Activated gamma-delta T cell treated with Interleukin-2 at 50 U/mL for 16 hours (primary cell): Measurements from ENCODE around the gene UPF2.

Experiments
- DNase-seq: peaks from one replicate; pipeline ENCODE4 v3.0.0-alpha.2; 2020

Gene UPF2

DNA sequence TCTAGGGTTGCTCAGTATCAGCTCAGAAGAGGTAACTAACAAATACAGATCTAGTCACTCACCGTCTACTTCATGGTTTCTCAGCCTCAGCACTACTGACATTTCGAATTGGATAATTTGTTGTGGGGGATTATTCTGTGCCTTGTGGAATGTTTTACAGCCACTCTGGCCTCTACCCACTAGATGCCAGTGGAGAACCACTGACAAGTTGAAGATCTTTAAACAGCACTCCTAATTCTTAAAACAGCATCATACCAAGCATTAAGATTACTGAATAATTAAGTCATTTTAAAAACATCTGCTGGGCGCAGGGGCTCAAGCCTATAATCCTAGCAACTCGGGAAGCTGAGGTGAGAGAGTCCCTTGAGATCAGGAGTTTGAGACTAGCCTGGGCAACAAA, 82.6 kb downstream of the UPF2 start:
- no peak for DNase-seq

DNA sequence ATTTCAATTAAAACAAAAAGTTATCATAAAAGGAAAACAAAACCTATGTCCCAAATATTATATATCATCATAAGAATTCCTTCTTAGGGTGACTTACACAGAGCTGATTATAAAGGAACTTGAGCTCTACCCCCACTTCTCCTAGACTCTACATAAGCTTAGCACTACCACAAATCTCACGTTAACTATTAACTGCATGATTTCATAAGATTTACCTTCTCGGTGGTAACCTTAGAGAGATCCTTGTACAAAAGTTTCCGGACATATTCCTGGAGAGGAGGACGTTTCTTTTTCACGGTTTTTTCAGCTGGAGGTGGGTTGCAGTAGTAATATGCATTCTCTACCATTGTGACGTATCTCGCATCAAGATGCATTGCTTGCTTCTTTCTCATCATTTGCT, 83.7 kb downstream of the UPF2 start:
- no peak for DNase-seq

DNA sequence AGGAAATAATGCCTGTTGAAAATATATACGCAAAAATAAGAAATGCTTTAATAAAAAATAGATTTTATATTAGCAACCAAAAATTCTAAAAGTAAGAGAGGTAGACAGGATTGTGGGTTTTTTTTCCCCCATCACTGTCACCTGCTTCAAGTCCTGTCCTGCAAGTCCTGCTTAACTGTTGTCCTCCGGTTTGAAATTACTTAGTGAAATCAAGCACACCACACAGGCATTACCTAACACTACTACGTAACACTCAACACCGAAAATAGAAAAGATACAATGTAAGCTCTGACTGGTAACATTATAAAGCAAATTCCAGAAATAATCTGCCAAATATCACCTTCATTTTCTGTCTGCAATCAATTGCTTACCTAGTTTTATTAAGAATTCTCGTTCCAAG, 90.9 kb downstream of the UPF2 start:
- DNase-seq = no peak

DNA sequence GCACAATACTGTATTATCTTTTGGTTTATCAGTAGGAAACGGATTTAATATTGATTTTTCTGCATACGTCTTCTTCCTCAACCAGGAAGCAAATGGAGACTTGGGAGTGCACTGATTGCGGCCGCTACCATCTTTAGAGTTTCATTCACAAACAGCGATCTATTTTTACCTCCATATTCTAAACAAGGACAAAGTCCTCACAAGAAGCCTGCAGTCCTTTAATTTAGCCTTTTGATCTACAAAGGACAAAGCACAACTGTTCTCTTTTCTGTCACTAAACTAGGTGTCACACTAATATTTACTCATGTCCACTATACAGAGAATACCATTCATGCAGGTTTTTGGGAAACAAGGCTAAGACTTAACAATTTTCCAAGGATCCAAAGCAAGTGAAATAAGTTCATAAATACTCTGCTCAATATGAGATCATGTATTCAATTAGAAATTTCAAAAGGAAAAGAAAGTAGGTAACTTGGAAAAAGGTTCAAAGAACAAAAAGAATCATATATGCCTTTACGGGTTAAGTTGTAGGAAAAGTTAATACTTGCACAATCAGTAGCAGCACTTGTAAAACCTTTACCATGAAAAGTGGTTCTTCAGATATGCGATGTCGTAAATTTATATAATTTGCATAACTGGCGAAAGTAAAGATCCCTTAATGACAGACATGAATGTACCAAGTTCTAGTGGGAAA, 92.1 kb downstream of the UPF2 start:
- DNase-seq = no peak

DNA sequence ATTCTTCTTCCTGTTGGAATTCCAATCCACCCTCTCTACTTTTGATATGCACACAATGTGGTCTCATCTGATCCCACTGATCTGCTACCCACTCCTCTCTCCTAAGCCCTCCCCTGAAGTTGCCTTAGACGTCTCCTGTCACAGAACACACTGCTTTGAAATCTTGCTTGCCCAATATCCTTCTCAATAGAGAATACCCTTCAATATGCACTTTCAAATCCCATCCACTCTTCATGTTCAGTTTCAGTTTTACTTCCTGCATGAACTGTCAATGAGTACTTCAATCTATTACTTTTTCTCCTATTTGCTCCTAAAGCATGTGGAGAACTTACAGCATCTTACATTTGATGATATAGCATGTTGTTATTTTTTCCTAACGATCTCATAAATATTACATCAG, 93.5 kb downstream of the UPF2 start:
- DNase-seq = no peak

DNA sequence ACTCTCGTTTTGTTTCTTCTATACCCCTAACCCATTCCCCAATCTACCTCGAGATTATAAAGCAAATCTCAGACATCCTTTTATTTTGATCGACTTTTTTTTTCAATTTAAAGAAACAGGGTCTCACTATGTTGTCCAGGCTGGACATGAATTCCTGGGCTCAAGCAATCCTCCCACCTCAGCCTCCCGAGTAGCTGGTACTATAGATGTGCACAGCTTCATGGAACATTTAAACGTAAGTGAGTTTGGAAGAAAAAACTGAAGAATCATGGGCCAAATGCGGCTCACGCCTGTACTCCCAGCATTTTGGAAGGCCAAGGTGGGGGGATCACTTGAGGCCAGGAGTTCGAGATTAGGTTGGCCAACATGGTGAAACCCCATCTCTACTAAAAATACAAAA, 96.0 kb downstream of the UPF2 start:
- DNase-seq = no peak

- no peak for DNase-seq
Measured at GRCh38 chr10:11936389-11937152, 106.0 kb downstream of the UPF2 start.

DNA sequence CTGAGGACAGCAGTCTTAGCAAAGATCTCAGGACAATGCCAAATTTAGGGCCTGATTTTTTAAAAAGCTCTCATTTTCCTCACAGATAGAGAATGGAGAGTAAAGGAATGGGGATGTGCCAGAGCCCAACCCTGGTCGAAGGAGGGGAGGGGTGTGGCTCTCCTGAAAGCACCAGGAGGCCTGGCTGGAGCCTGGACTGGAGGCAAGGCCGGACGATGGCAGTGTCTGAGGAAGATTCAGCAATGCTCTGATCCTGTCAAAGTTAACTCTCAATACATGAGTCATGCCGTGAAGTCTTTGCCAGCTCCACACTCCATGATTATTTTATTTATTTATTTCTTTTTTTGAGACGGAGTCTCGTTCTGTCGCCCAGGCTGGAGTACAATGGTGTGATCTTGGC, 108.3 kb downstream of the UPF2 start:
- no peak for DNase-seq

- DNase-seq = no peak
Measured at GRCh38 chr10:11933577-11934223, 108.9 kb downstream of the UPF2 start.

DNA sequence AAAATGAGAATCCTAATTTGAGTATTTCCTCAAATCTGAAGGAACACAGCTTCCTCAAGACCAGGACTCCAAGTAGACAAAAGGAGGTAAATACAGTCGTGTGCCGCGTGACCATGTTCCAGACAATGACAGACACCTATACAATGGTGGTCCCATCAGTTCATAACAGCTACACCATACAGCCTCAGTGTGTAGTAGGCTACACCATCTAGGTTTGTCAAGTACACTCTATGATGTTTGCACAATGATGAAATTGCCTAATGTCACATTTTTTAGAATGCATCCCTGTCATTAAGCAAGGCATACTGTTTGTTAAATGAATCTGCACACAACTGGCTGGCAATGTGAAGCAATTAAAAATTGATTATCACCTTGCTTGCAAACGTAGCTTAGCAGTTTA, 111.6 kb downstream of the UPF2 start:
- no peak for DNase-seq

DNA sequence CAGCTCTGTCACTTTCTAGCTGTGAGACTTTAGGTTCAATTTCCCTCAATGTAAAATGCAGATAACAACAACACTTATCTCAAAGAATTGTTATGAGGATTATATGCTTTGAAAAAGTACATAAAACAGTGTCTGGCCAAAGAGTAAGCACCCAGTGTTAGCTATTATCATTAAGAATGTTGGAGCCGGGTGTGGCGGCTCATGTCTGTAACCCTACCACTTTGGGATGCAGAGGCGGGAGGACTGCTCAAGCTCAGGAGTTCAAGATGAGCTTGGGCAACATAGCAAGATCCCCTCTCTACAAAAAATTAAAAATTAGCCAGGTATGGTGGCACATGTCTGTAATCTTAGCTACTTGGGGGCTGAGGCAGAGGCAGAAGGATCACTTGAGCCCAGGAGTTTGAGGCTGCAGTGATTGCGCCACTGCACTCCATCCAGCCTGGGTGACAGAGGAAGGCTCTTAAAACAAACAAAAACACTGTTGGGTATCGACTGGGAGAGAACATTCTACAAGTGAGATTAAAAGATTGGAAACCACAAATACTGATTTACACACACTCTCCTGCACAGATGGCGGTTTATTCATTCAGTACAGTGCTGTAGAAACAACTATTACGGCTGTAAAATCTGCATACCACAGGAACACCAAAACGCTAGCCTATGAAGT, 112.2 kb downstream of the UPF2 start:
- no peak for DNase-seq

- DNase-seq = no peak
Measured at GRCh38 chr10:11927746-11928145, 114.9 kb downstream of the UPF2 start.

- DNase-seq = no peak
Measured at GRCh38 chr10:11921800-11922392, 120.7 kb downstream of the UPF2 start.

DNA sequence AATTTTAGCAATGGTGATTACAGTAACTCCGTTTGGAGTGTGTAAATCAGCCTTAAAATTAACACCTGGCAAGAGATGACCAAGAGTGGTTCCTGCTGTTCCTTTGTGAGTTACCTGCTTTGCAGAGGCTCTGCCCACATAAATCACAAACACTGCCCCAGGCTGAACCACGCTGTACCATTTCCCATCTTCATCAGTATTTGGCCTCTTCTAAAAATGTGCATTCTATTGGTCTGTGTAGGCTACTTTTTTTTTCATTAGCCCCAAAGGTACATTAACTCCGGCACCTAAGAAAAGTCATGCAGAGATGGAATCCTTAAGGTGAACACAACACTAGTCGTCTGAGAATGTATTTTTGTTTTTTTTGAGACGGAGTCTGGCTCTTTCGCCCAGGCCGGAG, 123.3 kb downstream of the UPF2 start:
- no peak for DNase-seq

GRCh38 chr10:11918384-11918783, 124.2 kb downstream of the UPF2 start:
- no peak for DNase-seq

GRCh38 chr10:11913079-11913641, 129.4 kb downstream of the UPF2 start:
- DNase-seq = no peak

- no peak for DNase-seq
Measured at GRCh38 chr10:11910102-11910501, 132.5 kb downstream of the UPF2 start.

DNA sequence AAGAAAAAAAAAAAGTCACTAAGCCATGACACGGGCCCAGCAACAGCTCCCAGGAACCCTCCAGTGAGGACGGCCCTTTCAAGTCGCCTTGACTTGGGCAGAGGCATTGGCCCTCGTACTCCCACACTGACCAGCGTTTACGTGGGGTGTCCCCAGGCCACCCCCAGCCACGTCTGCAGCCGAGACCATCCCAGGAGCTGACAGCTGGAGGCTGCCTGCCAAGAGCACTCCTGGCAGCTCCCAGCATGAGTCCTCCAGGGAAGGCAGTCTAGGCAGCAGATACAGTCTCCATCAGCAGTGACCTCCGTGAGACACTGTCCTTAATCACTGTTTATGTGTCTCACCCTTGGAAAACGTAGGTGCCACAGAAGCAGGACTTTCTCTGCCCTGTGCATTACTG, 133.0 kb downstream of the UPF2 start:
- DNase-seq = no peak

GRCh38 chr10:11908991-11909390, 133.6 kb downstream of the UPF2 start:
- no peak for DNase-seq

DNA sequence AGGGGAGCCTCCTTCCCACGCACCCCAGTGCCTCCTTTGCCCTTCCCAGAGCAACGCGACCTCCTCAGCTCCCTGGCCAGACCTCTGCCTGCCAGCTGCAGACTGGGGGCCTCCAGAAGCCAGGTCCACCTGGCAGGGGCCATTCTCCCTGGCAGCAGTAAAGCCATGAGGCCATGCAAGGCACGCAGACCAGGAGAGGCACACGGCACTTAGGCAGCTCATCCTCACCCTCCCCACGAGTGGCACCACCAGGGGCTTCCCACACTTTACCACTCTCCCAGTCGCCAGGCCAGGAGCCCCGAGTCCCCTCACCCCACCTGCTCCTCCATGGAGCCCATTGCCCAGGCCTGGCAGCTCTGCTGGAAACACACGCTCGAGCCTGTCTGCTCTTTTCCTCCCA, 134.1 kb downstream of the UPF2 start:
- no peak for DNase-seq

GRCh38 chr10:11907914-11908313, 134.7 kb downstream of the UPF2 start:
- DNase-seq = no peak

GRCh38 chr10:11906714-11907113, 135.9 kb downstream of the UPF2 start:
- DNase-seq = no peak

DNA sequence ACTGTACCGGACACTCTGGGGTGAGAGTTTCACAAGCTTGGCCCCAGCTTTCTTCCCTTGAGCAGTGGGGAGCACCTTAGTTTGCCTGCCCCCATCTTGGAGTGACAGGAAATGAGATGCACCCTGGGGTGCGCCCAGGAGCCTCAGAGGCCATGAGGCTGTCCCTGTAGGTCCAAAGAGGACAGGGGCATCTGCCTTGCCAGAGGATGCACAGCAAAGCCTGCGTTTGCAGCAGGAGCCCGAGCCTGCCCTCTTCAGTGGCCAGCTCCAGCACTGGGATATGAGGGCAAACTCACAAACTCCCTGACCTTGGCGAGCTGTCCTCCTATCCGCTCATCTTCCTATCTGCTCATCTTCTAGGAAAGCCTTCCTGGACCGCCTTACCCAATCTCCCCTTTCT, 140.0 kb downstream of the UPF2 start:
- DNase-seq = no peak
